Placental pericyte (primary cell): Measurements from ENCODE around the gene ADAP1. TPM values are rescaled to one million over a fixed set of nuclear protein-coding genes. Genes with fewer than 3 reads are reported as not detected.

ENCODE experiments used
- total RNA-seq: library from RNA; depleted of rRNA; stranded (reverse); fragments of >200 nt; gene quantifications from 2 replicates; pipeline ENCODE4 v1.2.3, GENCODE V29; 2012

Gene ADAP1, protein sequence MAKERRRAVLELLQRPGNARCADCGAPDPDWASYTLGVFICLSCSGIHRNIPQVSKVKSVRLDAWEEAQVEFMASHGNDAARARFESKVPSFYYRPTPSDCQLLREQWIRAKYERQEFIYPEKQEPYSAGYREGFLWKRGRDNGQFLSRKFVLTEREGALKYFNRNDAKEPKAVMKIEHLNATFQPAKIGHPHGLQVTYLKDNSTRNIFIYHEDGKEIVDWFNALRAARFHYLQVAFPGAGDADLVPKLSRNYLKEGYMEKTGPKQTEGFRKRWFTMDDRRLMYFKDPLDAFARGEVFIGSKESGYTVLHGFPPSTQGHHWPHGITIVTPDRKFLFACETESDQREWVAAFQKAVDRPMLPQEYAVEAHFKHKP
- 3.1 and 13.1 TPM in 2 replicates for total RNA-seq

DNA sequence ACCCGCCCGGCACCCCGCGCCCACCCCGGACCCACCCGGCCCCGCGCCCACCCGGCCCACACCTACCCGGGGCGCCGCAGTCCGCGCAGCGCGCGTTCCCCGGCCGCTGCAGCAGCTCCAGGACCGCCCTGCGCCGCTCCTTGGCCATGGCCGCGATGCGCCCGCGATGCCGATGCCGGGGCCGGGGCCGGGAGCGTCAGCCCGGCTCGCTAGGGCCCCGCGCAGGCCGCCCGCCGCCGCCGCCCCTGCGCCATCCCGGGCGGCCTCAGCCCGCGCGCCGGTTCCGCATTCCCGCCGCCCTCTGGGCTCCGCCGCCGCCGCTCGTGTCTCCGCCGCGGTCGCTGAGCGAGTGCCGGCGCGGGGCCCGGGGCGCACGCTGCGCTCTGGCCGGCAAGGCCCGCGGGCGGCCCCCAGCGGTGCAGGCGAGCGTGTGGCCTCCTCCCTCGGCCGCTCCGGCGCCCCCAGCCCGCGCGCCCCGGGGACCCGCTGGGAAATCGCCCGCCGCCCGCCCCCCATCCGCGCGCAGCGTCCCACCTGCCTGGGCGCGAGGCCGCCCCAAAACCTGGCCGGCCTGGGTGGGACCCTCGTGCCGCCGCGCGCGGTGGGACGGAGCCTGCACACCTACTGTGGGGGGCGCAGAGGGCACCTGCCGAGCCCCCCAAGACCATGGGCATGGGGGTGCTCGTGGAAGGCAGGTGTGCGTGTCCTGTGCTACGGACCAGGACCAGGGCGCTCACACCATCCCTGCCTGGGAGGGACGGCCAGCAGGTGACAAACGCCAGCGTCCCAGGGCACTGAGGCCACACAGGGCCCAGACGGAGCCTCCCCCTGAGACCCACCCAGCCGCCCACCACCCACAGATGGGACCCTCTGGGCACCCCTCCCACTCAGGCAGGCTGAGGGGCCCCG lies at the start of gene ADAP1:
Gene ADAP1, minus strand, starts transcription at position 351 of the 909 bp plus-strand sequence. Its CDS starts 203 bp downstream, at position 148.

DNA sequence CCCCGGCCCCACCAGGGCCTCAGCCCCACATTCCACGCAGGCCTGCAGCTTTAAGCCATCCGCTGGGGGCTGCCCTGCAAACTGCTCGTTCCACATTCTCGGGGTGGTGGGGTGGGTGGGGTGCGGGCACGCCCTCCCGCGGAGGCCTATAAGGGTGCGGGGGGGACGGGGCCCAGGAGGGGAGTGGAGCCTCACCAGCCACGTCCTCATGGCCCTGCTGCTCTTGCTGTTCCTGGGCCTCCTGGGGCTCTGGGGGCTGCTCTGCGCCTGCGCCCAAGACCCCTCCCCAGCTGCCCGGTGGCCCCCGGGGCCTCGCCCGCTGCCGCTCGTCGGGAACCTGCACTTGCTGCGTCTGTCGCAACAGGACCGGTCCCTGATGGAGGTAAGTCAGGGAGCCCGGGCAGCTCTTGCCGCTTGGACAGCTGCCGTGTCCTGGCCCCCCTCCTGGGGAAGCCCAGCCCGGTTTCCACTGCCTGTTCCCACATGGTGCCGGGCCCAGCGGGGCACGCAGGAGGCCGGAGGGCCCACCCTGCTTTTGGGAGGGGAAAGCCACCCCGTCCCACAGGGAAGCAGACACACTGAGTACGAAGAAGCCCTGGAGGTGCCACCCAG lies 28.6 kb upstream of the ADAP1 start, which contains the start of gene CYP2W1:
Gene CYP2W1, plus strand, starts transcription at position 178 of the 612 bp plus-strand sequence. Its CDS starts 31 bp downstream, at position 209.

DNA sequence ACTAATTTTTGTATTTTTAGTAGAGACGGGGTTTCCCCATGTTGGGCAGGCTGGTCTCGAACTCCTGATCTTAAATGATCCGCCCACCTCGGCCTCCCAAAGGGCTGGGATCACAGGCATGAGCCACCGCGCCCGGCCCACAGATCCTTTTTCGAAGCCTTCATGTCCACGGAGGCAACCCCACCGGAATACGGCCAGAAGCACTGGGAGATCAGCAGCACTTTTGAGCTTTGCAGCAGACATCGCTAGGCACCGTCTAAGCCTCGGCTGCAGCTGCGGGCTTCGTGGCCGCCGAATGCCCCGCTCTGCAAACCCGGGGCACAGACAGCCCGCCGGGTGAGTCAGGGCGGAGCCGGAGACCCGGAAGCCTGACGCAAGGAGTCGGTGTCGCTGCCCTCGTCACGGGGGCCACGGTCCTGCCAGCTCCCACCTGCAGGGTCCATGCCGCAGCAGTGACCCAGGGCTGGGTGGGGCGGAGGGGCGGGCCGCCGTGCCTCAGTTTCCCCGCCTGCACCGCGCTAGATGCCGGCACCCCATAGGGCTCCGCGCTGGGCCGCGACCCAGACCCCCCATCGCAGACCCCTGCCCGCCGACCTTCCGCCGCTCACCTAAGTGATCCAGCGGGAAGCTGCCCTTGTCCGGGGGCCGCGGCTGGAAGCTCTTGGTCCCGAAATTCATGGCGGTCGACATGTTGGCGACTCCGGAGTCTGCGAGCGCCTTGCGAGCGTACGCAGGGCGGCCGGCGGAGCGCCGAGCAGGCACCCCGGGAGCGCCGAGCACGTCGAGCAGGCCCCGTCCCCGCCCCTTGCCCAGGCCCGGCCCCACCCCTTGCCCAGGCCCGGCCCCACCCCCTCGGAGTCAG lies 20.6 kb upstream of the ADAP1 start, which contains the start of gene COX19:
Gene COX19, minus strand, starts transcription at position 730 of the 862 bp plus-strand sequence. Its CDS starts 40 bp downstream, at position 690.

DNA sequence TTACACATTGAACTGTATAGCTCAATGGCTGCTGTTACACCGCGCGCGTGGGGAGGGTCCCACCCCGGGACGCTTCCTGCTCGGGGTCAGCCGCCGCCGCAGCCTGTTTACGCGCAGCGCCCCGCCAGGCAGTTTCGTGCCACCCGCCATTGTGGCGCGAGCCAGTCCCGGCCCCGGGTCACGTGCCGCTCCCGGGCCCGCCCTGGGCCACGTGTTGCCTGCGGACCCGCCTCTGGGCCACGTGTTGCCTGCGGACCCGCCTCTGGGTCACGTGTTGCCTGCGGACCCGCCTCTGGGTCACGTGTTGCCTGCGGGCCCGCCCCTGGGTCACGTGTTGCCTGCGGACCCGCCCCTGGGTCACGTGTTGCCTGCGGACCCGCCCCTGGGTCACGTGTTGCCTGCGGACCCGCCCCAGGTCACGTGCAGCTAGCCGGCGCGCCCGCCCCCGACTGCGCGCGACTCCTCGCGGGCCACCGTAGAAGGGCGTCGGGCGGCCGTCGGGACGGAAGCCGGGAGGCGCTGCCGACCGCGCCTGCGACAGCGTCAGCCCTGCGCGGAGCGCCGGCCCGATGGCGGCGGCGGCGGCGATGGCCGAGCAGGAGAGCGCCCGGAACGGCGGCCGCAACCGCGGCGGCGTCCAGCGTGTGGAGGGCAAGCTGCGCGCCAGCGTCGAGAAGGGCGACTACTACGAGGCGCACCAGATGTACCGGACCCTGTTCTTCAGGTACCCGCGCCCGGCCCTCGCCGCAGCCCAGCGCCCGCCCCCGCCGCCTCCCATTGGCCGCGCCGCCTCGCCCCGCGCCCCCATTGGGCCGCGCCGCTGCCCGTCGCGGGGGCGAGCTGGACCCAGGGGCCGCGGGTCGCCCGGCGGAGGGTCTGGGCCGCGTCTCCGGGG lies 78.2 kb downstream of the ADAP1 start, which contains the start of gene GET4:
Gene GET4, plus strand, starts transcription at position 478 of the 895 bp plus-strand sequence. Its CDS starts 92 bp downstream, at position 570.

Other genes with a start within 250 kb of the ADAP1 start
- 33.3 and 59.1 TPM in 2 replicates for gene DNAAF5, start 228.0 kb downstream of the ADAP1 start, total RNA-seq
- 14.2 and 35.5 TPM in 2 replicates for gene PRKAR1B, start 227.4 kb downstream of the ADAP1 start, total RNA-seq
- 188 and 248 TPM in 2 replicates for gene SUN1, start 122.2 kb downstream of the ADAP1 start, total RNA-seq
- gene GET4, start 78.1 kb downstream of the ADAP1 start, total RNA-seq = 23.0 and 33.0 TPM in 2 replicates
- 9.2 and 11.2 TPM in 2 replicates for gene COX19, start 20.9 kb upstream of the ADAP1 start, total RNA-seq
- 1.8 TPM in 1 of 2 replicates, not detected in the other for gene CYP2W1, start 28.5 kb upstream of the ADAP1 start, total RNA-seq
- gene GPR146, start 89.9 kb upstream of the ADAP1 start, total RNA-seq = 0.14 and 2.8 TPM in 2 replicates
- 3.4 and 4.8 TPM in 2 replicates for gene GPER1, start 133.4 kb upstream of the ADAP1 start, total RNA-seq
- 18.5 and 57.8 TPM in 2 replicates for gene ZFAND2A, start 205.5 kb upstream of the ADAP1 start, total RNA-seq